Activated CD8-positive, alpha-beta memory T cell treated with anti-CD3 and anti-CD28 coated beads for 1 hour (primary cell): Measurements from ENCODE around the gene ZNF444.
"Not testable (repeated sequence)": the region's sequence is repeated elsewhere in the genome, so short reads cannot be mapped to it uniquely, and the experiment has no call there.

ENCODE experiments used
- DNase-seq, 2 donors: peaks; one replicate each; pipeline ENCODE4 v3.0.0-alpha.2; 2020; ENCODE audit warnings: low read depth in 1 of 2; ENCODE audit errors: extremely low read depth in 1 of 2

Gene ZNF444

GRCh38 chr19:56140583-56141416, at the start of gene ZNF444:
ZNF444 (plus strand) TSS chr19:56141287; CDS start chr19:56146912, 5,625 bp downstream.
- DNase-seq, result peak; percentile 97 to 99

GRCh38 chr19:56091751-56092546, 49.1 kb upstream of the ZNF444 start:
- no peak for DNase-seq

- no peak for DNase-seq
Observed at GRCh38 chr19:56092685-56093631, 48.1 kb upstream of the ZNF444 start.

GRCh38 chr19:56094449-56094848, 46.6 kb upstream of the ZNF444 start:
- no peak for DNase-seq

GRCh38 chr19:56096665-56097064, 44.4 kb upstream of the ZNF444 start:
- DNase-seq, result no peak

- DNase-seq, result no peak
Observed at GRCh38 chr19:56097306-56097705, 43.8 kb upstream of the ZNF444 start.

GRCh38 chr19:56097776-56098175, 43.3 kb upstream of the ZNF444 start:
- DNase-seq, result no peak

- DNase-seq, result not testable (repeated sequence)
Observed at GRCh38 chr19:56098237-56098636, 42.9 kb upstream of the ZNF444 start.

GRCh38 chr19:56098731-56099568, 42.1 kb upstream of the ZNF444 start:
- DNase-seq, result no peak

GRCh38 chr19:56099638-56100539, 41.2 kb upstream of the ZNF444 start:
- no peak for DNase-seq

- no peak for DNase-seq
Observed at GRCh38 chr19:56101095-56101494, 40.0 kb upstream of the ZNF444 start.

GRCh38 chr19:56101746-56102535, 39.1 kb upstream of the ZNF444 start:
- DNase-seq, result no peak

GRCh38 chr19:56103027-56103614, 38.0 kb upstream of the ZNF444 start:
- DNase-seq, result no peak

- no peak for DNase-seq
Observed at GRCh38 chr19:56104423-56104822, 36.7 kb upstream of the ZNF444 start.

- DNase-seq, result peak in 1 of 2 donors; percentile 37
Observed at GRCh38 chr19:56105090-56105701, 35.9 kb upstream of the ZNF444 start.

- not testable (repeated sequence) for DNase-seq
Observed at GRCh38 chr19:56105831-56106396, 35.2 kb upstream of the ZNF444 start.

GRCh38 chr19:56106397-56106849, 34.7 kb upstream of the ZNF444 start:
- DNase-seq, result no peak
